Activated CD4-positive, alpha-beta T cell treated with anti-CD3 and anti-CD28 coated beads, Interleukin-2, amount 50 U/mL, for 48 hours (primary cell): ENCODE data around the gene CYP2C19.
"Not testable (repeated sequence)": the region's sequence is repeated elsewhere in the genome, so short reads cannot be mapped to it uniquely, and the experiment has no call there.

Experiments used
- DNase-seq, 2 experiments: peaks; one replicate each; pipeline ENCODE4 v3.0.0-alpha.2; 2020

Gene CYP2C19

DNA sequence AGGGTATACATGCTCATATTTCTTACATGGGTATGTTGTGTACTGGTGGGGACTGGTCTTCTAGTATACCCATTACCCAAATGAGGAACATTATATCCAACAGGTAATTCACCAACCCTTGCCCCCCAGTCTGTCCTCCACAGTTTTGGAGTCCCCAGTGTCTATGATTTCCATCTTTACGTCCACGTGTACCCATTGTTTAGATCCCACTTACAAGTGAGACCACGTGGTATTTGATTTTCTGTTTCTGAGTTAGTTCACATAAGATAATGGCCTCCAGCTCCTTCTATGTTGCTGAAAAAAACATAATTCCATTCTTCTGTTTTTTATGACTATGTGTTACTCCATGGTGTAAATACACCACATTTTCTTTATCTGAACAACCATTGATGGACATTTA is 126.6 kb downstream of the CYP2C19 start:
- no peak for DNase-seq

- no peak for DNase-seq
Measured at GRCh38 chr10:94890264-94891022, 128.0 kb downstream of the CYP2C19 start.

DNA sequence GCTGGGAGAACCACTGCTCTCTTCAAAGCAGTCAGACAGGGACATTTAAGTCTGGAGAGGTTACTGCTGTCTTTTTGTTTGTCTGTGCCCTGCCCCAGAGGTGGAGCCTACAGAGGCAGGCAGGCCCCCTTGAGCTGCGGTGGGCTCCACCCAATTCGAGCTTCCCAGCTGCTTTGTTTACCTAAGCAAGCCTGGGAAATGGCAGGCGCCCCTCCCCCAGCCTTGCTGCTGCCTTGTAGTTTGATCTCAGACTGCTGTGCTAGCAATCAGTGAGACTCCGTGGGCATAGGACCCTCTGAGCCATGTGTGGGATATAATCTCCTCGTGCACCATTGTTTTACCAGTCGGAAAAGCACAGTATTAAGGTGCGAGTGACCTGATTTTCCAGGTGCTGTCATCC is 135.9 kb downstream of the CYP2C19 start:
- DNase-seq, result not testable (repeated sequence)

GRCh38 chr10:94902080-94902479 is 139.6 kb downstream of the CYP2C19 start:
- no peak for DNase-seq

DNA sequence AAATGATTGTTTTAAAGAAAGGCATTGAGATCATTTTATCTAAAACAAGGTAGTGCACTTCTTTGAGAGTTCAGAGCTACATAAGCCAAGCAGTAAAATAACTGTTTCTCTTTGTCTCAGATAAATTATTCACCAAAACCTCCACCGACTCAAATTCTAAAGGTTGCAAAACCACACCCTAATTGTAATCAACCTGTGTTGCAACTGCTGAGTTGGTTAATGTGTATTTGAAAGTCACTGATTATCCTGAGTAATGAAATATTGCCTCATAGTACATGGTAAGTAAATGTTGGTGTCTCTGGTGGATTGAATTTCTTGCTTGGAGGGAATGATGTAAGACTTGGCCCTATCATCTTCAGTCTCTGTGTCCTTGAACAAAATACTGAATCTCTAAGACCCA is 140.1 kb downstream of the CYP2C19 start:
- DNase-seq, result no peak
